Stimulated activated CD4-positive, alpha-beta T cell treated with anti-CD3 and anti-CD28 coated beads, Interleukin-2, amount 100 ng/mL, for 4 hours (primary cell): ENCODE measurements around the gene CNTN5.
"Not testable (repeated sequence)": the region's sequence is repeated elsewhere in the genome, so short reads cannot be mapped to it uniquely, and the experiment has no call there.

Experiments
- DNase-seq: peaks from one replicate; pipeline ENCODE4 v3.0.0-alpha.2; 2020; ENCODE audit warnings: low read depth

CNTN5 gene

DNA sequence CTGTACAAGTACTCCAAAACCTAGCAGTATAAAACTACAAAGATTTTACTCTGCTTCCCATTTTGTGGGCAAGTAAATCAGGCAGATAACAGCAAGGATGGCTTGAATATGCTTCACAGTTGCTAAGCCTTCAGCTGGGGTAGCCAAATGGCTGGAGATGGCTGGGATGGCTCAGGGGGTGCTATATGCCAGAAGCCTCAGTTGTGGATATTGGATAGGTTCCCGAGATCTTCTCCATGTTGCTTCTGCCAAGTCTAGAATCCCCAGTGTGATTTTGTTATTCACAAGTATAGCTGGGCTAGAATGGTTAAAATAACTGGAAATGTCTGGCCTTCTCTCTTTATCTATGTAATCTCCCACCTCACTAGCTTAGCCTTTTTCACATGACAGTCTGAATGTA, 1194.0 kb downstream of the CNTN5 start:
- no peak for DNase-seq

GRCh38 chr11:100220801-100221200, 1200.1 kb downstream of the CNTN5 start:
- DNase-seq = no peak

GRCh38 chr11:100221791-100222190, 1201.0 kb downstream of the CNTN5 start:
- DNase-seq = no peak

- DNase-seq = no peak
Observed at GRCh38 chr11:100224541-100225034, 1203.8 kb downstream of the CNTN5 start.

GRCh38 chr11:100229086-100229485, 1208.3 kb downstream of the CNTN5 start:
- no peak for DNase-seq

GRCh38 chr11:100232006-100232405, 1211.3 kb downstream of the CNTN5 start:
- no peak for DNase-seq

DNA sequence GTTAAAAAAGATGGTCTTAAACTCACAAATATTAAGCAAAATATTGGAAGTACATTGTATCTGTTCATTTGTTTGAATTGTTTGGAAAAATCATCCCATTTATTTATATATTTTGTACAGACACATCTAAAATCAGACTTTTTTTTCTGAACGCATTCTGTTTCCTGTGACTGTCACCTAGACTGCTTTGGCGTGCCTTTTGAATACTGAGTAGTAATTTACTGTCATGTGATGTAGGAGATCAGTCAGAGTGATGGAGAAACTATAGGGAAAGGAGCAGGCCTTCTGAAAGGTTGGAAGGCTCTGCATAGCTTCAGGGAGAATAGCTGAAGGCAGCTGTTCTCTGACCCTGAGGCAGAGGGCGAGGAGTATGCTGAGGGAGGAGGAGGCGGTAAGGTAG, 1214.3 kb downstream of the CNTN5 start:
- no peak for DNase-seq

DNA sequence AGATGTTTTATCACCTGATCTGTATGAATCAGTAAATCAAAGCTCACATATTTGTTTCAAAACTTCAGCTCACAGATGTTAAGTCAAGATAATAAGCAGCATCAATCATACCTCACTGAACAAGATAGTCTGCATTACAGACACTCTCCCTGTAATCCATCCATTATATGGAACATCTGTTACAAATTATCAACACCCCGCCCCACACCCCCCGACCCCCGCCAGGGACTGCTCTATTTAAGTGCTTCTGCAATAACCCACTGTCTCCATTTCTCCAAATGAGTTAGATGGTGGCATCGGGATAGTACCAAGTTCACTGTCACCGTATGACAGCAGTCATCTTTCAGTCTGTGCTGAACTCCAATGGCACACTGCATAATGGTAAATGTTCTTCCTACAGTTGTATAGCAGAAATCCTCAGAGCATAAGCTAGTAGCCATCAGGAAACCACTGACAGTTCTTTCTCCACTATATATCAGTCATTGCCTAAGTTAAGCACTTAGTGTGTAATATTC, 1219.3 kb downstream of the CNTN5 start:
- no peak for DNase-seq

GRCh38 chr11:100247704-100248103, 1227.0 kb downstream of the CNTN5 start:
- no peak for DNase-seq

GRCh38 chr11:100257238-100257803, 1236.6 kb downstream of the CNTN5 start:
- not testable (repeated sequence) for DNase-seq

- DNase-seq = no peak
Observed at GRCh38 chr11:100269516-100269915, 1248.8 kb downstream of the CNTN5 start.

DNA sequence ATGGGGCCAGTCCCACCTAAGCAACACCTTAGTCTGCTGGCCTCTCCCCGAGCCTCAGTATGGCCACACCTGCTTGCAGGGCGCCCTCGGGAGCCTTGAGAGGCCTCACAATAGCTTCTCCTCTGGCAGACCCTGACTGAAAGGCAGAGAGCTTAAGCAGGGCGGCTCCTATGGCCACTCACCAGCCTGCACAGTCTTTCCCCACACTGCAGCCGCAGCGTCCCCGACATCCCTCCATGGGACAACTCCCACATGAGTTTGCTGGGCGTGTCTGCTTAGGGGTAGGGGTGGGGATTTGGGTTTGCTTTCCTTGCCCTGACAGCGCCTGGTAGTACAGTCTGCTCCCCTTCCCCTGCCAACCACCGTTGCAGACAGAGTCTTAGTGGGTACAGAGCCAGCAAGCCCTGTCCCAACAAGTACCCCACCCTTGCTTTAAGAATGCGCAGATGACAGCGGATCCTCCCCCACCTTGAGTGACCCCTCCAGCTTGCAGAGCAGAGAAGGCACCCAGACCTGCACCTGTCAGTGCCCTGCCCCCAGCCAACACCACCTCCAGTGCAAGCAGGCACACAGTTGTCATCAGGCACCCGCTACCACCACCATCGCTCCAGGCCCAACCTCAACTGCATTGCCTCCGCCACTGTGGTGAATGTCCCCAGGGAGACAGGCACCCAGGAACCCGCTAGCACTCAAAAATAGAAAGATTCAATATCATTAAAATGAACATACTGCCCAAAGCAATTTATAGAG, 1252.5 kb downstream of the CNTN5 start:
- DNase-seq = no peak

- DNase-seq = not testable (repeated sequence)
Observed at GRCh38 chr11:100274466-100274865, 1253.7 kb downstream of the CNTN5 start.

DNA sequence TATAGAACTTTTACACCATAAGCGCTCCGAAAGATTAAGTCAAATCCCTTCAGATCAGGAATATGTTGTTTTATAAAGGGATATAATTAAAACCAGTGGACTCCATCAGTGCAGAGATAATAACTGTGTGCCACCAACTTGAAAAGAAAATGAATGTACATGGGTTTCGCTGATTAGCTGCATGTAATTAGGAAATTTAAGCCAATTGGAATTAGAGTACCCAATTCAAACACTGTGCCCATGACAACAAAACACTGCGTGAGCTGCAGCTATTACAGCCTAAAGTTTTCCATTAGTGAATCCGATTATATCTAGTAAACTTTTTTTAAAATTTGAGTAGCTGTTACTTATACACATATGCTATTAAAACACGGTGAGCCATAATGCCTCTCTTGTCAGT, 1274.0 kb downstream of the CNTN5 start:
- DNase-seq = no peak

DNA sequence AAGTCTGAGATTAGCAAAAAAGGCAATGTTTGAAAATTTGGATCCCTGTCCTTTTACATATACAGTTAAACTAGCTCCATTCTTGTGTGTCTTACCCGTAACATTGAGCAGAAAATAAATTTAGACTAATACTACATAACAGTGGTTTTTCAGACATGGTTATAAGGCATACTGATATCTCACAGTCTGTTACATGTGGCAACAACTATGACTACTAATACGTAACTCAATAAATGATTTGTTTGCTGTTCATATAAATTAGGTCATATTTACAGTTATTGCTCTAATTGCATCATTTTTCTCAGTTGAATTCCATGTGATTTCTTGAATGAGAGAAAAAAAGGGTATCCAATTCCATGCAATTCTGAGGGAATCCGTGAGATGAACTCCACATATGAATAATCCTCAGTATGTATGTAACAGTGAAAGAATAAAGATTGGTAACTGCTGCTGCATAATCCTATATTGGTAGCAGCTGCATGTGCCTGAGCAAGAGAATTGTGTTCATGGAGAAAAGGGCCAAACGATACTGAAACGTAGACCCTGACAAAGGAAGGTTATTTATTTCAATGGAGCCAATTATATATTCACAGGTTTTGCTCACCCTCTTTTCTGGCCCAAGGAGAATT, 1275.4 kb downstream of the CNTN5 start:
- no peak for DNase-seq

- no peak for DNase-seq
Observed at GRCh38 chr11:100297516-100297915, 1276.8 kb downstream of the CNTN5 start.

DNA sequence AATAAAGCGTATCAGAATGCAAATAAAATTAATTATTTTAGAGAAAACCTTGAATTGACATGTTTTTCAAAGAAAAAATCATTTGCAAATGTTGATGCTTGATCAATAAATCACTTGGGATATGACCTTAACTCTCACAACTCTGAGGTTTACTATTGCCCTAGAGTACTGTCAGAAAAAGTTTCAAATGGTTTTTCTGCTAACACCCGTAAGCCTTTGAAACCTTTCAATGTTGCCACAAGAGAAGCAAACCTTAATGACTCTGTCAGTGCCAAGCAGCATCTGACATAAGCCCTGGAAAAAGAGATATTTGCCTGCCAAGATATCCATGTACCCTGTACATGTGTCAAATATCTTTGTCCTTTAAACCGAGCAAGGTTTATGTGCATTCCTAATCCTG, 1282.1 kb downstream of the CNTN5 start:
- DNase-seq = no peak

DNA sequence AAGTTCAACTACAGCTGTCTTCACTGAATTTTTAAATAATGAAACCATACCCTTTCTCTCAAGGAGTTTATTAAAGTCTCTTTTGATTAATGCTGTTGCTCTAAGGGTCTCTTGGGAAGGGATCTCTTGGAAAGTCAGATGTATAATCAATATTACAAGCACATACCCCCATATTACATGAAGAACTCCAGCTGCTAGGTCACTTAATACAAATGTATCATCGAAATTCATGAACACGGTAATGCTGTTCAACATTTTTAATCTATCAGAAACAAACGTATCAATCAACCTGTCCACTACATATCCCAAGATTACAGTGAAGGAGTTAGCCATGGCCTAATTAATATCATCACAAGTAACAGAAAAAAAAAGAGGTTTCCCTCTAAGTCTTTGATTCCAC, 1283.1 kb downstream of the CNTN5 start:
- DNase-seq = no peak

DNA sequence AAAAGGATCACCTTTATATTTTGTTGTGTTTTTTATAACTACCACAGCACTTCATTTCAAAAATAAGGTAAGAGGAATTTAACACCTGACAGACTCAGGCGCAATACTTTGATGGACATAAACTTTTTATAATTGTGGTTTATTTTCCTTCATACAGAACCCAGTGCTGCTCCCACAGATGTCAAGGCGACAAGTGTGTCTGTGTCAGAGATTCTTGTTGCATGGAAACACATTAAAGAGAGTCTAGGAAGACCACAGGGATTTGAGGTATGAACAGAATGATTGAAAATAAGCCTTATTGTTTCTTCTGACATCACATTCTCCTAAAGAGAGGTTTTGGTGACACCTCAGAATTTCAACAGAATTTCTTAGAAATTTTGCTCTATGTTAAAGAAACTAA, 1287.5 kb downstream of the CNTN5 start:
- no peak for DNase-seq

DNA sequence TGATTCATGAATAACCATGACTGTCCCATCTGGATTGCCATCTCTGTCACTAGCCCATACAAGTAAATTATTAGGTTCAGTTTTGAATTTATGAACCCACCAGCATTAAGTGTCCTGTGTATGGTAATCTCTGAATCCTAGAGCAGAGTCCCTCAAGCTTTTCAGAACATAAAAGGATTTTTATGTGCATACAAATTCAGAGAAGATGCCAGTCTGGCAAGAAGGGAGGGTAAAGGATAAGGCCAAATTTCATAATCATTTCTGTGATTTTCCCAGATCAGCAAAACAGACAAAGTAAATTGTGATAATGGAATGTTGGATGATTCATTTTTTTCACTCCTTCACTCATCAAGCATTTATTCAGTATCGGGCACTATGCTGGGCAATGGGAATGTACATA, 1295.2 kb downstream of the CNTN5 start:
- no peak for DNase-seq

- DNase-seq = no peak
Observed at GRCh38 chr11:100316952-100317351, 1296.2 kb downstream of the CNTN5 start.

DNA sequence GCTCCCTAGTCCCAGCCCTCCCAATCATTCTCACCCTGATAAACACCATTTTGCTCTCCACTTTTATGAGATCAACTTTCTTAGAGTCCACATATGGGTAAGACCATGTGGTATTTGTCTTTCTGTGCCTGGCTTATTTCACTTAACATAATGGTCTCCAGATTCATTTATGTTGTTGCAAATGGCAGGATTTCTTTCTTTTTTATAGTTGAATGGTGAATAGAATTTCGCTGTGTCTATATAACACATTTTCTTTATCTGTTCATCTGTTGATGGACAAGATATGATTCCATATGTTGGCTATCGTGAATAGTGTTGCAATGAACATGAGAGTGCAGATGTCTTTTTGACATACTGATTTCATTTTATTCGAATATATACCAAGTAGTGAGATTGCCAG, 1298.9 kb downstream of the CNTN5 start:
- DNase-seq = no peak
